ENCODE data around the gene SMIM3. TPM values are rescaled to one million over a fixed set of nuclear protein-coding genes. Genes with fewer than 3 reads are reported as not detected.

Gene SMIM3
- total RNA-seq, 1 experiment from 2014 or later: 15.6 TPM

DNA sequence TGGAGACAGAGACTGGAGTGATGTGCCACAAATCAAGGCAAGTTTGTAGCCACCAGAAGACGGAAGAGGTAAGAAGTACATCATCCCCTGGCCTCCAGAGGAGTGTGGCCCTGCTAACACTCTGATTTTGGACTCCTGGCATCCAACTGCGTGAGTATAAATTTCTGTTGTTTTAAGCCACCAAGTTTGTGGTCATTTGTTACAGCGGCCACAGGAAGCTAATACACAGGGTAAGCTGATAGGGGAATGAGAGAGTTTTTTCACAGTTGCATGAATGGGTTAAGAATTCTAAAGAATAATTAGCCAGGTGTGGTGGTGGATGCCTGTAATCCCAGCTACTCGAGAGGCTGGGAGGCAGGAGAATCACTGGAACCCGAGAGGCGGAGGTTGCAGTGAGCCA is 25.8 kb downstream of the SMIM3 start:
- ATAC-seq: no peak
- Histone ChIP-seq H2AFZ (ENCODE audit: low read length) (no peak overlapping the region), H3K9ac (ENCODE audit: low read length) (no peak overlapping the region), H3K27ac (ENCODE audit: low read length) (no peak overlapping the region), H3K4me3 (ENCODE audit: low read length) (no peak overlapping the region), H3K79me2 (ENCODE audit: low read length) (no peaks in the 10 kb centered on the region), H3K9me3 (ENCODE audit: low read length) (no peaks in the 10 kb centered on the region), H4K20me1 (ENCODE audit: low read length) (no peaks in the 10 kb centered on the region), H3K9me2 (replicated peaks; ENCODE audit: low read length) (no peaks in the 10 kb centered on the region), H3K4me2 (ENCODE audit: low read length) (no peak overlapping the region), H3F3A (ENCODE audit: low read length, unreplicated experiment) (no peaks in the 10 kb centered on the region), H3K27me3 (ENCODE audit: low read length) (no peaks in the 10 kb centered on the region), H3K4me1 (ENCODE audit: insufficient read depth, low read length) (no peaks in the 10 kb centered on the region), H3K36me3 (ENCODE audit: low read depth, low read length) (0 out of 2 replicates have a peak, but pooled peaks cover 3% of the 10 kb centered on the region)
- BruUV-seq (replicated peaks): no TSS peak
- intact Hi-C loops (cut with micrococcal nuclease): no loop called here
- POLR2A ChIA-PET (ENCODE audit: unreplicated experiment): no interaction called here
- TF ChIP-seq, protein P1, sequence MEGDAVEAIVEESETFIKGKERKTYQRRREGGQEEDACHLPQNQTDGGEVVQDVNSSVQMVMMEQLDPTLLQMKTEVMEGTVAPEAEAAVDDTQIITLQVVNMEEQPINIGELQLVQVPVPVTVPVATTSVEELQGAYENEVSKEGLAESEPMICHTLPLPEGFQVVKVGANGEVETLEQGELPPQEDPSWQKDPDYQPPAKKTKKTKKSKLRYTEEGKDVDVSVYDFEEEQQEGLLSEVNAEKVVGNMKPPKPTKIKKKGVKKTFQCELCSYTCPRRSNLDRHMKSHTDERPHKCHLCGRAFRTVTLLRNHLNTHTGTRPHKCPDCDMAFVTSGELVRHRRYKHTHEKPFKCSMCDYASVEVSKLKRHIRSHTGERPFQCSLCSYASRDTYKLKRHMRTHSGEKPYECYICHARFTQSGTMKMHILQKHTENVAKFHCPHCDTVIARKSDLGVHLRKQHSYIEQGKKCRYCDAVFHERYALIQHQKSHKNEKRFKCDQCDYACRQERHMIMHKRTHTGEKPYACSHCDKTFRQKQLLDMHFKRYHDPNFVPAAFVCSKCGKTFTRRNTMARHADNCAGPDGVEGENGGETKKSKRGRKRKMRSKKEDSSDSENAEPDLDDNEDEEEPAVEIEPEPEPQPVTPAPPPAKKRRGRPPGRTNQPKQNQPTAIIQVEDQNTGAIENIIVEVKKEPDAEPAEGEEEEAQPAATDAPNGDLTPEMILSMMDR (conservative IDR thresholded peaks at IDR 0.05; ENCODE audit: low read depth, low read length): no peak
- no peak for TF ChIP-seq EZH2phosphoT487 (IDR thresholded peaks at IDR 0.05; ENCODE audit: borderline replicate concordance, low read length)
- TF ChIP-seq EZH2 (IDR thresholded peaks at IDR 0.05; ENCODE audit: low read length, unreplicated experiment): no peak
- CTCF ChIA-PET: no interaction called here
- no peak for DNase-seq

DNA sequence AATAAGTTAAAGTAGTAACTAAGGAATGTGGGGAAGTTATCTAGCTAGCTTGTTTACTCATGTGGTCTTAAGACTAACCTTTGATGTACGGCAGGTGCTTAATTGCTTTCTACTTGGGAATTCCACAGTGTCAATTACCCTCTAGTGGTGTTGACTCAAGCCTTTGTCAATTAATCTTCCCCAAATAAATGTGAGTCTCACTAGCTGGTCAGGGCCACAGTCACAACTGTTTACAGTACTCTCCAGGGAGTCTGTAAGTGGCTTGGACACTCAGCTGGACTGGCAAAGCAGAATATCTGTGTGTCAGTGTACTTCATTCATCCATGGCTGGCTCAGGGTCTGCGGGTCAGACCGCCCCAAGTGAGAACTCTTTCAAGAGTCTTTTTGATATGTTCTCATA is 30.8 kb downstream of the SMIM3 start:
- POLR2A ChIA-PET (ENCODE audit: unreplicated experiment): no interaction called here
- H3K9ac ChIP-seq (ENCODE audit: low read length): no peak overlapping the region
- H2AFZ ChIP-seq (ENCODE audit: low read length): no peak overlapping the region
- CTCF ChIA-PET: no interaction called here
- intact Hi-C loops (cut with micrococcal nuclease): no loop called here
- TF ChIP-seq EZH2phosphoT487 (IDR thresholded peaks at IDR 0.05; ENCODE audit: borderline replicate concordance, low read length): no peak
- TF ChIP-seq EZH2 (IDR thresholded peaks at IDR 0.05; ENCODE audit: low read length, unreplicated experiment): no peak
- TF ChIP-seq, protein P1 (conservative IDR thresholded peaks at IDR 0.05; ENCODE audit: low read depth, low read length): no peak
- H3K27ac ChIP-seq (ENCODE audit: low read length): no peak overlapping the region
- H3K4me1 ChIP-seq (ENCODE audit: insufficient read depth, low read length): no peaks in the 10 kb centered on the region
- H4K20me1 ChIP-seq (ENCODE audit: low read length): no peaks in the 10 kb centered on the region
- H3K4me3 ChIP-seq (ENCODE audit: low read length): no peak overlapping the region
- no peak for DNase-seq
- H3K9me2 ChIP-seq (replicated peaks; ENCODE audit: low read length): no peaks in the 10 kb centered on the region
- H3K27me3 ChIP-seq (ENCODE audit: low read length): no peaks in the 10 kb centered on the region
- H3K79me2 ChIP-seq (ENCODE audit: low read length): no peaks in the 10 kb centered on the region
- no peak overlapping the region for H3K4me2 ChIP-seq (ENCODE audit: low read length)
- H3F3A ChIP-seq (ENCODE audit: low read length, unreplicated experiment): no peaks in the 10 kb centered on the region
- H3K36me3 ChIP-seq (ENCODE audit: low read depth, low read length): no peaks in the 10 kb centered on the region
- BruUV-seq (replicated peaks): no TSS peak
- no peaks in the 10 kb centered on the region for H3K9me3 ChIP-seq (ENCODE audit: low read length)
- ATAC-seq: no peak

DNA sequence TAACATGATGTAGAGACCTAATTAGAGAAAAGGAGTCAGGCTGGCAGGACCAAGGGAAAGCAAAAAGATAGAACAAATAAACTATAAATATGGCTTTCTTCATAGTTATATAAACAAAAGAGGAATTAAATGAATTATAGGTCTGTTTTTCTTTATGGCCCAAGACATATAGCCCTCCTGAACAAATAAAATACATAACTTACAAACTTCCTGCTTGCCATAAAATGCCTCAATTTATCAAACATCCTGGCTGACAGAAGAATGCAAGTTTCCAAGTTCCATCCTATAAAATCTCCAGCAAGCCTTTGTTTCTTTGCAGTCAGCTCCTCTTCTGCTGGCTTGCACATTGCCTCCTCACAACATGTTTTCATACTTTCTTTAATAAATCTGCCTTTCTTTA is 36.5 kb downstream of the SMIM3 start:
- ChIA-PET CTCF (no interaction called here), POLR2A (ENCODE audit: unreplicated experiment) (no interaction called here)
- ATAC-seq: no peak

More for the DNA sequence above, 36.5 kb downstream of the SMIM3 start:
- TF ChIP-seq, protein P1 (conservative IDR thresholded peaks at IDR 0.05; ENCODE audit: low read depth, low read length): no peak
- TF ChIP-seq EZH2phosphoT487 (IDR thresholded peaks at IDR 0.05; ENCODE audit: borderline replicate concordance, low read length) (no peak), EZH2 (IDR thresholded peaks at IDR 0.05; ENCODE audit: low read length, unreplicated experiment) (no peak)
- intact Hi-C loops (cut with micrococcal nuclease): no loop called here
- H3K27me3 ChIP-seq (ENCODE audit: low read length): no peaks in the 10 kb centered on the region
- no peaks in the 10 kb centered on the region for H4K20me1 ChIP-seq (ENCODE audit: low read length)
- DNase-seq: no peak
- H3K36me3 ChIP-seq (ENCODE audit: low read depth, low read length): no peaks in the 10 kb centered on the region
- H3F3A ChIP-seq (ENCODE audit: low read length, unreplicated experiment): no peaks in the 10 kb centered on the region
- H3K4me2 ChIP-seq (ENCODE audit: low read length): no peak overlapping the region
- no peak overlapping the region for H3K9ac ChIP-seq (ENCODE audit: low read length)
- H3K4me1 ChIP-seq (ENCODE audit: insufficient read depth, low read length): no peaks in the 10 kb centered on the region
- no peak overlapping the region for H3K27ac ChIP-seq (ENCODE audit: low read length)
- no peaks in the 10 kb centered on the region for H3K79me2 ChIP-seq (ENCODE audit: low read length)
- no peaks in the 10 kb centered on the region for H3K9me3 ChIP-seq (ENCODE audit: low read length)
- H2AFZ ChIP-seq (ENCODE audit: low read length): no peak overlapping the region
- no peak overlapping the region for H3K4me3 ChIP-seq (ENCODE audit: low read length)
- BruUV-seq (replicated peaks): no TSS peak
- no peaks in the 10 kb centered on the region for H3K9me2 ChIP-seq (replicated peaks; ENCODE audit: low read length)
